Ovary (tissue), 3 donors: ENCODE measurements around the gene COPS2.

Source experiments
- CTCF ChIP-seq, 3 donors: fragments of 450-650 bp in 2 of 3; fragments of 200-600 bp in 1 of 3; IDR thresholded peaks; one replicate each; pipeline versions ENCODE4 v1.5.1 to v1.8.0; 2016 to 2022; ENCODE audit warnings: antibody characterized with exemption in 3 of 3, mild to moderate bottlenecking in 1 of 3
- EP300 ChIP-seq: sonication (generic); formaldehyde crosslinking; IDR thresholded peaks from one replicate; pipeline ENCODE4 v1.6.1; 2017; ENCODE audit warnings: antibody characterized with exemption
- donor health status: DM: no; HTN: no; CAD: no.

- TF ChIP-seq EP300 (no peak), CTCF (IDR thresholded peaks at IDR 0.05) (no peak)
These were observed 7.1 kb downstream of the COPS2 start for GRCh38 chr15:49148298-49148697.
